ENCODE measurements around the gene ZNF286A. TPM values are rescaled to one million over a fixed set of nuclear protein-coding genes. Genes with fewer than 3 reads are reported as not detected.
"Not testable (repeated sequence)": the region's sequence is repeated elsewhere in the genome, so short reads cannot be mapped to it uniquely, and the experiment has no call there.

The ZNF286A gene
- total and polyA plus RNA-seq, 2 of the 13 experiments (the other 11 are each of a cell fraction or from before 2014, with no cell fraction given): 12.7 to 38.8 TPM

- TF ChIP-seq ZNF687 (CRISPR knock-in tag; IDR thresholded peaks at IDR 0.05) (peak; percentile 40), ZFY (CRISPR knock-in tag; IDR thresholded peaks at IDR 0.05) (peak; percentile 51; the same call in 1 of the 2 replicates), ETV5 (CRISPR knock-in tag; IDR thresholded peaks at IDR 0.05; ENCODE audit: borderline replicate concordance) (peak; percentile 42; the same call in 1 of the 2 replicates), HCFC1 (IDR thresholded peaks at IDR 0.05; ENCODE audit: low read depth, low read length) (peak; percentile 80), SALL1 (CRISPR knock-in tag; IDR thresholded peaks at IDR 0.05) (peak; percentile 18; the same call in 1 of the 2 replicates), KDM5A (IDR thresholded peaks at IDR 0.05; ENCODE audit: borderline replicate concordance, low read length) (0 out of 2 replicates have a peak, but pooled peaks have one; percentile 33), TAF1 (CRISPR knock-in tag; IDR thresholded peaks at IDR 0.05) (peak; percentile 42; the same call in 1 of the 2 replicates), KMT2B (CRISPR knock-in tag; IDR thresholded peaks at IDR 0.05) (peak; percentile 57; the same call in 1 of the 2 replicates), SOX6 (CRISPR knock-in tag; IDR thresholded peaks at IDR 0.05) (0 out of 2 replicates have a peak, but pooled peaks have one; percentile 14), PHF8 (CRISPR knock-in tag; IDR thresholded peaks at IDR 0.05) (peak; percentile 70), THAP11 (CRISPR knock-in tag; IDR thresholded peaks at IDR 0.05) (peak; percentile 98)
- TF ChIP-seq, protein P1, sequence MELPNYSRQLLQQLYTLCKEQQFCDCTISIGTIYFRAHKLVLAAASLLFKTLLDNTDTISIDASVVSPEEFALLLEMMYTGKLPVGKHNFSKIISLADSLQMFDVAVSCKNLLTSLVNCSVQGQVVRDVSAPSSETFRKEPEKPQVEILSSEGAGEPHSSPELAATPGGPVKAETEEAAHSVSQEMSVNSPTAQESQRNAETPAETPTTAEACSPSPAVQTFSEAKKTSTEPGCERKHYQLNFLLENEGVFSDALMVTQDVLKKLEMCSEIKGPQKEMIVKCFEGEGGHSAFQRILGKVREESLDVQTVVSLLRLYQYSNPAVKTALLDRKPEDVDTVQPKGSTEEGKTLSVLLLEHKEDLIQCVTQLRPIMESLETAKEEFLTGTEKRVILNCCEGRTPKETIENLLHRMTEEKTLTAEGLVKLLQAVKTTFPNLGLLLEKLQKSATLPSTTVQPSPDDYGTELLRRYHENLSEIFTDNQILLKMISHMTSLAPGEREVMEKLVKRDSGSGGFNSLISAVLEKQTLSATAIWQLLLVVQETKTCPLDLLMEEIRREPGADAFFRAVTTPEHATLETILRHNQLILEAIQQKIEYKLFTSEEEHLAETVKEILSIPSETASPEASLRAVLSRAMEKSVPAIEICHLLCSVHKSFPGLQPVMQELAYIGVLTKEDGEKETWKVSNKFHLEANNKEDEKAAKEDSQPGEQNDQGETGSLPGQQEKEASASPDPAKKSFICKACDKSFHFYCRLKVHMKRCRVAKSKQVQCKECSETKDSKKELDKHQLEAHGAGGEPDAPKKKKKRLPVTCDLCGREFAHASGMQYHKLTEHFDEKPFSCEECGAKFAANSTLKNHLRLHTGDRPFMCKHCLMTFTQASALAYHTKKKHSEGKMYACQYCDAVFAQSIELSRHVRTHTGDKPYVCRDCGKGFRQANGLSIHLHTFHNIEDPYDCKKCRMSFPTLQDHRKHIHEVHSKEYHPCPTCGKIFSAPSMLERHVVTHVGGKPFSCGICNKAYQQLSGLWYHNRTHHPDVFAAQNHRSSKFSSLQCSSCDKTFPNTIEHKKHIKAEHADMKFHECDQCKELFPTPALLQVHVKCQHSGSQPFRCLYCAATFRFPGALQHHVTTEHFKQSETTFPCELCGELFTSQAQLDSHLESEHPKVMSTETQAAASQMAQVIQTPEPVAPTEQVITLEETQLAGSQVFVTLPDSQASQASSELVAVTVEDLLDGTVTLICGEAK (IDR thresholded peaks at IDR 0.05): peak; percentile 35; the same call in 1 of the 2 replicates
- TF ChIP-seq, protein P1 (CRISPR knock-in tag; IDR thresholded peaks at IDR 0.05): not testable (repeated sequence)
- not testable (repeated sequence) for TF ChIP-seq SOX6 (IDR thresholded peaks at IDR 0.05)
These were observed 15.6 kb upstream of the ZNF286A start, which contains the start of gene TRIM16 (continued) for GRCh38 chr17:15683824-15684478.

Measured in HepG2 (cell line).